ENCODE results near the gene SLC35A3. TPM values are rescaled to one million over a fixed set of nuclear protein-coding genes. Genes with fewer than 3 reads are reported as not detected.

The SLC35A3 gene
- total RNA-seq, 2 donors from 2014 or later, result 6.6 to 8.7 TPM

DNA sequence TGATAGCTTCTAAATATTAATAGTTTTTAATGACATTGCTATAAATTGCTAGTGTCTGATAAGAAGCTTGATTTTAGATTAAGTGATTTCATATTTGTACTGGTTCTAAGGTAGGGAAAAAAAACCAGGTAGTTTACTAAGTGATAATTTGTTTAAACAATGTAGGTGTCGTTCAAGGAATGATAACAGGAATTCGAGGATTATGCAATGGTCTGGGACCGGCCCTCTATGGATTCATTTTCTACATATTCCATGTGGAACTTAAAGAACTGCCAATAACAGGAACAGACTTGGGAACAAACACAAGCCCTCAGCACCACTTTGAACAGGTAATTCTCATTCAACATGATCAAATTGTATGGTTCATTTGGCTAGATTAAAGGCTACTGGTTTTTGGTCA, 110.5 kb downstream of the SLC35A3 start:
- Histone ChIP-seq H3K9me3 (no peaks in the 10 kb centered on the region), H3K4me1 (no peaks in the 10 kb centered on the region), H3K27ac (no peak overlapping the region), H3K36me3 (peaks cover 34% of the 10 kb centered on the region), H3K4me3 (no peak overlapping the region), H3K27me3 (no peaks in the 10 kb centered on the region)
- no peak for TF ChIP-seq CTCF (IDR thresholded peaks at IDR 0.05)
- no peak for DNase-seq (ENCODE audit: low spot score)

Other genes with a start within 250 kb of the SLC35A3 start
- gene FRRS1, start 203.4 kb upstream of the SLC35A3 start, total RNA-seq, result 1 to 10 TPM; 3.4 to 3.5 TPM
- 10 to 100 TPM; 20.2 to 45.4 TPM for gene AGL, start 119.6 kb upstream of the SLC35A3 start, total RNA-seq
- gene SASS6, start 162.9 kb downstream of the SLC35A3 start, total RNA-seq, result 1 to 10 TPM; 1.6 to 1.7 TPM
- gene TRMT13, start 163.2 kb downstream of the SLC35A3 start, total RNA-seq, result 1 to 10 TPM; 3.1 to 3.7 TPM
- gene LRRC39, start 208.3 kb downstream of the SLC35A3 start, total RNA-seq, result 100 to 1,000 TPM in 1 of 2 donors, 10 to 100 TPM in 1; 27.6 to 142 TPM

Data from right atrium auricular region (tissue), 2 donors.